SJSA1 (cell line): Measurements from ENCODE around the gene CDR2. TPM values are rescaled to one million over a fixed set of nuclear protein-coding genes. Genes with fewer than 3 reads are reported as not detected.
A peak's percentile ranks its signal among the peaks of the same experiment; 100 is the strongest.

Source experiments
- DNase-seq, 2 experiments: peaks; one replicate each; pipeline ENCODE4 v3.0.0-alpha.2; 2015 to 2020; ENCODE audit warnings: low spot score in 2 of 2, low read depth in 1 of 2
- H3K27ac ChIP-seq: fragments of 250-450 bp; sonication (Bioruptor Pico); 2 replicates; pipeline ENCODE4 v1.5.1; 2020; ENCODE audit warnings: mild to moderate bottlenecking, moderate library complexity
- H3K27me3 ChIP-seq: fragments of 250-450 bp; sonication (Bioruptor Pico); replicated peaks from 2 replicates; pipeline ENCODE4 v1.5.1; 2020; ENCODE audit warnings: mild to moderate bottlenecking, moderate library complexity
- H3K36me3 ChIP-seq: fragments of 250-450 bp; sonication (Bioruptor Pico); 2 replicates; pipeline ENCODE4 v1.5.1; 2020; ENCODE audit warnings: mild to moderate bottlenecking
- H3K4me1 ChIP-seq: fragments of 250-450 bp; sonication (Bioruptor Pico); replicated peaks from 2 replicates; pipeline ENCODE4 v1.6.1; 2021; ENCODE audit warnings: mild to moderate bottlenecking
- H3K4me3 ChIP-seq: fragments of 250-450 bp; sonication (Bioruptor Pico); 2 replicates; pipeline ENCODE4 v1.5.1; 2020; ENCODE audit warnings: mild to moderate bottlenecking
- H3K9me3 ChIP-seq: fragments of 250-450 bp; sonication (Bioruptor Pico); replicated peaks from 2 replicates; pipeline ENCODE4 v1.5.1; 2020; ENCODE audit warnings: mild to moderate bottlenecking
- total RNA-seq: library from RNA; depleted of rRNA; stranded (reverse); fragments of >200 nt; shearing (Covaris generic); gene quantifications from 2 replicates; pipeline ENCODE4 v1.2.3, GENCODE V29; 2014

Gene CDR2
- total RNA-seq, 1 experiment from 2014 or later = 32.0 TPM

GRCh38 chr16:22395960-22396359, 21.5 kb upstream of the CDR2 start:
- H3K27ac ChIP-seq = no peak overlapping the region
- H3K36me3 ChIP-seq = no peaks in the 10 kb centered on the region
- no peaks in the 10 kb centered on the region for H3K9me3 ChIP-seq
- H3K27me3 ChIP-seq = no peaks in the 10 kb centered on the region
- DNase-seq = no peak
- H3K4me1 ChIP-seq = peaks cover 15% of the 10 kb centered on the region
- no peak overlapping the region for H3K4me3 ChIP-seq

DNA sequence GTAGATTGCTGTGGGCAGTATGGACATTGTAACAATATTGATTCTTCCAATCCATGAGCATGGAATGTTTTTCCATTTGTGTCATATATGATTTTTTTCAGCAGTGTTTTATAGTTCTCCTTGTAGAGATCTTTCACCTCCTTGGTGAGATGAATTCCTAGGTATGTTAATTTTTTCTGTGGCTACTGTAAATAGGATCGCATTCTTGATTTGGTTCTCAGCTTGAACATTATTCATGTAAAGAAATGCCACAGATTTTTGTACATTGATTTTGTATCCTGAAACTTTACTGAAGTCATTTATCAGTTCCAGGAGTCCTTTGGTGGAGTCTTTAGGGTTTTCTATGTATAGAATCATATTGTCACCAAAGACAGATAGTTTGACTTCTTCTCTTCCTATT, 19.7 kb upstream of the CDR2 start:
- Histone ChIP-seq H3K4me1 (peaks cover 15% of the 10 kb centered on the region), H3K27ac (no peak overlapping the region), H3K9me3 (no peaks in the 10 kb centered on the region), H3K36me3 (no peaks in the 10 kb centered on the region), H3K27me3 (no peaks in the 10 kb centered on the region), H3K4me3 (no peak overlapping the region)
- DNase-seq = no peak

DNA sequence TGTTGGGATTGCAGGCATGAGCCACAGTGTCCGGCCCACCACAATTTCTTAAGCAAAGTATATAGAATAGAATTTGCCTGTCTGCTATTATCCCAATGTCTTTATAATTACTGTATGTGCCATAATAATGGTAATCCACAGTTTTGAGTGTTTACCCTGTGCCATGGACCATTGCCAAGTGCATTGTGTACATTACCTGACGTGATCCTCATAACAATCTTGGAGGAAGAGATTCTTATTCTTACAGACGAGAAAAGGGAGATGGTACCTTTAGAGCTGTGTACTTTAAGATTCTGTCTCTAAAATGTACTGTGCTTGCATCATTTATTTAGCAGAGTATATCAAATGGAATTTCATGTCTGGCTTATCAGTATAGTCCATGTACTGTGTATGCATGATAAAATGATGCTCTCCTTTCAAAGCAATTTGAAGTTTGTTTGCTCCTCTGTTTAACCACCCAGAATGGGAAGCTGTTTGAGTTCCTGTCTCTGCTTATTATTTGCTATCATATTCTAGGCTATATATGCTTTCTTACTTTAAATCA, 13.8 kb upstream of the CDR2 start:
- H3K4me1 ChIP-seq = peaks cover 20% of the 10 kb centered on the region
- H3K4me3 ChIP-seq = no peak overlapping the region
- H3K36me3 ChIP-seq = no peaks in the 10 kb centered on the region
- no peak for DNase-seq
- no peaks in the 10 kb centered on the region for H3K27me3 ChIP-seq
- H3K9me3 ChIP-seq = no peaks in the 10 kb centered on the region
- no peak overlapping the region for H3K27ac ChIP-seq

DNA sequence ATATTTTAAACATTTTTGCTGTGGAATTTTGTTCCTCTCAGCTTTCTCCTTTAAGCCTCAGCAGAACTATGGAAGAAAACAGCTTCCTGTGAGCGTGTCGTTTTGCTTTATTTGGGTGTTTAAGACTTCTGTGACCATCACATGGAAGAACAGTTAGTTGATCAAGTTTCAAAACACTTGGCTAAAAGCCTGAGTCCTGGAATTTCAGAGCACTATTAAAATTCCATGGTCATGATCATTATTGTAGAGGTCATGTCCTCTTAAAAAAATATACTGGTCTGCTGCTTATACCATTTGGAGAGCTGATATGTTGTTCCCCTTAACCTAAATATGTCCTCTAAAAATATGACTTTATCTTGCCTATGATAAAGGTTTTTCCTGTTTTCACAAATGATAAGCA, 12.6 kb upstream of the CDR2 start:
- Histone ChIP-seq H3K9me3 (no peaks in the 10 kb centered on the region), H3K4me3 (no peak overlapping the region), H3K27ac (peak overlapping the region; percentile 14), H3K4me1 (peaks cover 20% of the 10 kb centered on the region), H3K27me3 (no peaks in the 10 kb centered on the region), H3K36me3 (no peaks in the 10 kb centered on the region)
- peak in 1 of 2 experiments; percentile 69 for DNase-seq

DNA sequence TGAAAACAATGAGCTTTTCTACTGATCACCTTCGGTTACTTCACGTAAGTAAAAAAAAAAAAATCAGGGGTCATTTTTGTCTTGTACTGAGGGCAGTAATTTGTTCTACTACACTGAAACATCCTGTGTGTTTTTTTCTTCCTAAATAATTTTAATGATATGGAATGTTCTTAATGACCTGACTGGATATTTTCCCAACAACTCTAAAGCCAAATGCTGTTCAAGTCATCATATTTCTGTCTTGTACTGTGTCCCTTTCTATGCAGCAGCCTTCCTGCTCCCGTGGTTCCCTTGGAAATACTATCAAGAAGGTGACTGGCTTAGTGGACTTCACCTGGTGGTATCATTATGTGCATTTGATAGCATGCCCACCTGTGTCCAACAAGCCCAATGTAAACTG, 10.8 kb upstream of the CDR2 start:
- Histone ChIP-seq H3K4me3 (no peak overlapping the region), H3K36me3 (peaks cover 3% of the 10 kb centered on the region), H3K9me3 (no peaks in the 10 kb centered on the region)

GRCh38 chr16:22383827-22384226, 9.4 kb upstream of the CDR2 start:
- no peak overlapping the region for H3K4me3 ChIP-seq
- H3K27ac ChIP-seq = no peak overlapping the region
- peaks cover 20% of the 10 kb centered on the region for H3K4me1 ChIP-seq
- no peak for DNase-seq
- H3K27me3 ChIP-seq = no peaks in the 10 kb centered on the region
- peaks cover 3% of the 10 kb centered on the region for H3K36me3 ChIP-seq
- H3K9me3 ChIP-seq = no peaks in the 10 kb centered on the region

More for the DNA sequence above, 10.8 kb upstream of the CDR2 start:
- H3K27me3 ChIP-seq = no peaks in the 10 kb centered on the region
- DNase-seq = no peak
- H3K27ac ChIP-seq = no peak overlapping the region
- peaks cover 20% of the 10 kb centered on the region for H3K4me1 ChIP-seq

GRCh38 chr16:22381392-22381791, 7.0 kb upstream of the CDR2 start:
- no peaks in the 10 kb centered on the region for H3K27me3 ChIP-seq
- no peak for DNase-seq
- H3K4me1 ChIP-seq = peaks cover 2% of the 10 kb centered on the region; the same call in 1 of the 2 replicates
- H3K27ac ChIP-seq = no peak overlapping the region
- H3K9me3 ChIP-seq = no peaks in the 10 kb centered on the region
- H3K36me3 ChIP-seq = peaks cover 3% of the 10 kb centered on the region
- no peak overlapping the region for H3K4me3 ChIP-seq

DNA sequence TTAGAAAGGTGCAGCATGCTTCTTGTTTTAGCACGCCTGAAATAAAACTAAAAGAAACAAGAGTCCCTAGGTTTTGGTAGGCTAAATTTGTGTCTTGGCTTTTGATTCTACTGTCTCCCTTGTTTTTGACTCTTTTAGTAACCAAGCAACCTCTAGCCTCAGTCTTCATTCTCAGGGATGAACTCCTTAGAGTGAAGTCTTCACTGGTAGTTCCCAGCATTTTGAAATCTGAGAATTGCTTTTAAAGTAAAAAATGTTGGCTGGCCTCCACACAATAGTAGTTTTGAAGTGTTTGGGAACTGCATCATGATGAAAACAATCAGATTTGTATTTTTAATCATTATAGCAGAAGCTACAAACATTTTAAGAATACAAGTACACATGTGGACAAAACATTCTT, 6.1 kb upstream of the CDR2 start:
- no peak for DNase-seq
- no peaks in the 10 kb centered on the region for H3K4me1 ChIP-seq
- no peaks in the 10 kb centered on the region for H3K9me3 ChIP-seq
- no peak overlapping the region for H3K27ac ChIP-seq
- no peaks in the 10 kb centered on the region for H3K27me3 ChIP-seq
- H3K36me3 ChIP-seq = peaks cover 3% of the 10 kb centered on the region
- H3K4me3 ChIP-seq = no peak overlapping the region

- no peak for DNase-seq
- H3K27me3 ChIP-seq = no peaks in the 10 kb centered on the region
These were observed 5.2 kb upstream of the CDR2 start for GRCh38 chr16:22379656-22380055.

DNA sequence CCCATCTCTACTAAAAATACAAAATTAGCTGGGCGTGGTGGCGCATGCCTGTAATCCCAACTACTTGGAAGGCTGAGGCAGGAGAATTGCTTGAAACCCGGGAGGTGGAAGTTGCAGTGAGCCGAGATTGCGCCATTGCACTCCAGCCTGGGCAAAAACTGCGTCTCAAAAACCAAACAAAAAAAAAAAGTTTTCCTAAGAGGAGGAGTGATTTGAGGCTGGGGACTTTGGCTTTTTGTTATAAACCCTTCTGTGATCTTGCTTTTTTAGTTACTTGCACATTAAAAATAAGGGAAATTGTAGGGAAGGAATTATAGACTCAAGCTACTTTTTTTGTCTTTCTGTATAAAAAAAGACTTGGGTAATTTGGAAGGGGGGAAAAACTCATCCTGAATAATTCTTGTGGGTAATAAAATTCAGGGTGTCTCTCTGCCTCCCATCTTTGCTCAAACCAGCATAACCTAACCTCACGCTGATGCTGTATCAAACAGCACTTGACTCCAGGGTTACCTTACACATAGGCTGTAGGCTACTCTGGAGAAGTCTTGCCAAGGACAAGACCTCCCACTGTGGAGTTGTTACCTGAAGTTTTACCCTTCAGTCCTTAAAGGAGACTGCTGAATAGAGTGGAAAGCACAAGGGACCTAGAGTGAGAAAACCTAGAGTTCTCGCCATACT, 1.7 kb upstream of the CDR2 start:
- H3K27me3 ChIP-seq = no peaks in the 10 kb centered on the region
- H3K4me3 ChIP-seq = no peak overlapping the region
- H3K4me1 ChIP-seq = peaks cover 16% of the 10 kb centered on the region
- peaks cover 31% of the 10 kb centered on the region for H3K36me3 ChIP-seq
- H3K9me3 ChIP-seq = no peaks in the 10 kb centered on the region
- H3K27ac ChIP-seq = no peak overlapping the region
- no peak for DNase-seq

More at GRCh38 chr16:22379656-22380055, 5.2 kb upstream of the CDR2 start:
- H3K4me1 ChIP-seq = 0 out of 2 replicates have a peak, but pooled peaks cover 4% of the 10 kb centered on the region
- peaks cover 3% of the 10 kb centered on the region for H3K36me3 ChIP-seq
- no peak overlapping the region for H3K27ac ChIP-seq
- no peaks in the 10 kb centered on the region for H3K9me3 ChIP-seq
- no peak overlapping the region for H3K4me3 ChIP-seq

DNA sequence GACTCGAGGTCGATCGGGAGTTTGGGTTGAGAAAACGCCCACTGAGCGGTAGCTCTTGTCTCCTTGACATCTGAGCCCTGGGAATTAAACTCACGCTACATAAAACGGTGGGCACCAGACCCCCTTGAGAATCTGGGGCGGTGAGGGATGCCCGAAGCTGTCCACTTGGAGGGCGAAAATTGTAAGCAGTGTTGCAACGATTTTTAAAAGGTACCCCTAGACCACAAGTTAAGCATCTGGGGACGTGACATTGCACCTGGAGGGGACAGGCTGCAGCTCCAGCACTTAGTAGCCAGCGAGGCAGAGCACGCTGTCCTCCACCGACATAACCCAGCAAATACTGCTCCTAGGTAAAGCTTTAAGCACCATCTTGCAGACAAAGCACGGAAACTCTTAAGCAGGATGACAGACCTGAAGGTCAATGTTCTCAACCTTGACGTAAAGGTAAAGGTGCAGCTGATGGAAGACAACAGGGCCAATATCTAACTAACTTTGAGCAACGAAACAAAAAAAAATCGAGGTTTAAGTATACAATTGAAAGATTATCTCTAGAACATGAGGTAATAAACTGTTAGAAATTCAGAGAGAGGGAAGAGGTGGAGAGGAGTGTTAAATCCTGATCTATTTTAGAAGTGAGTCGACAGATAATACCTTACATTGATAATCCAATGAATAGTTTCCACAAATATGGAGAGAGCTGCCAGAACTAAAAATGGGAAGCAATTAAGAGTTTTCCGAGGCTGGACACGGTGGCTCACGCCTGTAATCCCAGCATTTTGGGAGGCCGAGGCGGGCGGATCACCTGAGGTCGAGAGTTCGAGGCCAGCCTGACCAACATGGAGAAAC, 921 bp upstream of the CDR2 start:
- DNase-seq = no peak

GRCh38 chr16:22373662-22374310, 633 bp downstream of the CDR2 start:
- DNase-seq = peak; percentile 46 to 59
- H3K4me3 ChIP-seq = peak overlapping the region; percentile 92

More for the DNA sequence above, 921 bp upstream of the CDR2 start:
- Histone ChIP-seq H3K27me3 (no peaks in the 10 kb centered on the region), H3K4me3 (peak overlapping the region; percentile 92), H3K9me3 (no peaks in the 10 kb centered on the region), H3K4me1 (peaks cover 18% of the 10 kb centered on the region), H3K27ac (no peak overlapping the region; the same call in 1 of the 2 replicates), H3K36me3 (peaks cover 33% of the 10 kb centered on the region)

GRCh38 chr16:22372882-22373661, 1.3 kb downstream of the CDR2 start:
- Histone ChIP-seq H3K27ac (0 out of 2 replicates have a peak overlapping the region, but pooled peaks have one; percentile 69), H3K4me1 (peaks cover 28% of the 10 kb centered on the region), H3K27me3 (no peaks in the 10 kb centered on the region), H3K9me3 (no peaks in the 10 kb centered on the region), H3K36me3 (peaks cover 49% of the 10 kb centered on the region), H3K4me3 (peak overlapping the region; percentile 92)
- peak in 1 of 2 experiments; percentile 6 for DNase-seq

More at GRCh38 chr16:22373662-22374310, 633 bp downstream of the CDR2 start:
- H3K27me3 ChIP-seq = no peaks in the 10 kb centered on the region
- peaks cover 42% of the 10 kb centered on the region for H3K36me3 ChIP-seq
- H3K9me3 ChIP-seq = no peaks in the 10 kb centered on the region
- peaks cover 28% of the 10 kb centered on the region for H3K4me1 ChIP-seq
- peak overlapping the region; percentile 69 for H3K27ac ChIP-seq
